ENCODE measurements around the gene NCDN.

Gene NCDN

GRCh38 chr1:35557118-35557610 is 435 bp upstream of the NCDN start, which contains the start of gene KIAA0319L:
TSS of gene KIAA0319L (minus strand) at chr1:35557403. CDS start at chr1:35554491, 2,912 bp downstream.
- no peak for TF ChIP-seq CTCF (IDR thresholded peaks at IDR 0.05; ENCODE audit: low read depth, low read length, missing control alignments)
- peak within 1 kb of the TSS; percentile 77 for H3K4me3 ChIP-seq (ENCODE audit: low read depth, low read length)
- in situ Hi-C loops (cut with HindIII; ENCODE audit: low sequenced_read_pairs) = no loop called here
- DNase-seq (ENCODE audit: low read depth) = no peak

DNA sequence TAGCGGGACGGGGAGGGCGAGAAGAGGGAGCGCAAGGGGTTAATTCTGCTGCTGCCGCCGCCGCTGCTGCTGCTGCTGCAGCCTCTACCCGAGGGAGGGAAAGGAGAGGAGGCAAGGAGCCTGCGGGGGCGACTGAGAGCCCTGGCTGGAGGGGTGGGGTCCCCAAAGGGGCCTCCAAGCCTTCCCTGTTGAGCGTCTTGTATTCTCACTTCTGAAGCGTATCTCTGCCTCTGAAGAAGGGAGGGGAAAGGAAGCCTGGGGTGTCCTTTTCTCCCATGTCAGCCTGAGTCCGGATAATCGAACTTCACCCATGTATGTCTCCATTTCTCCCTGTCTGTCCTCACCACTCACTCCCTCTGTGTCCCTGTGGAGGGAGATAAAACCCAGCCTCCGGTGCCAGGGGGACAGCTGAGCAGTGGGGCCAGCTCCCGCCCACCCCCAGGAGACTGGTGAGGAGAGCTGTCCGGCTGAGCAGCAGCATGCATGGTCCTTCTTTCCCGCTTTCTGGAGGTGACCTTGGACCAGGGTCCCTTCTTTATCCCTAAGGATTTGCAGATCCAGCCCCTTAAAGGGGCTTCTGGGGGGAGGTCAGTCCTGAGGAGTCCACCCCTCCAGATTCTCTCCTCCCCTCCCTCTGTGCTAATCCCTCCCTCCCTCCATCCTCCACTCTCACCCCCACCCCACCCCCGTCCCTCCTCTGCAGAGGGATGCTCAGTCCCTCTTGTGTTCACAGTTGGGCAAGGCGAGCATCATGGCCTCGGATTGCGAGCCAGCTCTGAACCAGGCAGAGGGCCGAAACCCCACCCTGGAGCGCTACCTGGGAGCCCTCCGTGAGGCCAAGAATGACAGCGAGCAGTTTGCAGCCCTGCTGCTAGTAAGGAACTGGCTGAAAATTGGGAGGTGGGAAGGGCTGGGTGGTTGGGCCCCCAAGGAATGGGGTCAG is 1.0 kb downstream of the NCDN start:
- TF ChIP-seq CTCF (IDR thresholded peaks at IDR 0.05; ENCODE audit: low read depth, low read length, missing control alignments) = peak; percentile 15
- in situ Hi-C loops (cut with HindIII; ENCODE audit: low sequenced_read_pairs) = no loop called here
- H3K4me3 ChIP-seq (ENCODE audit: low read depth, low read length) = peak overlapping the region; percentile 77
- no peak for DNase-seq (ENCODE audit: low read depth)

DNA sequence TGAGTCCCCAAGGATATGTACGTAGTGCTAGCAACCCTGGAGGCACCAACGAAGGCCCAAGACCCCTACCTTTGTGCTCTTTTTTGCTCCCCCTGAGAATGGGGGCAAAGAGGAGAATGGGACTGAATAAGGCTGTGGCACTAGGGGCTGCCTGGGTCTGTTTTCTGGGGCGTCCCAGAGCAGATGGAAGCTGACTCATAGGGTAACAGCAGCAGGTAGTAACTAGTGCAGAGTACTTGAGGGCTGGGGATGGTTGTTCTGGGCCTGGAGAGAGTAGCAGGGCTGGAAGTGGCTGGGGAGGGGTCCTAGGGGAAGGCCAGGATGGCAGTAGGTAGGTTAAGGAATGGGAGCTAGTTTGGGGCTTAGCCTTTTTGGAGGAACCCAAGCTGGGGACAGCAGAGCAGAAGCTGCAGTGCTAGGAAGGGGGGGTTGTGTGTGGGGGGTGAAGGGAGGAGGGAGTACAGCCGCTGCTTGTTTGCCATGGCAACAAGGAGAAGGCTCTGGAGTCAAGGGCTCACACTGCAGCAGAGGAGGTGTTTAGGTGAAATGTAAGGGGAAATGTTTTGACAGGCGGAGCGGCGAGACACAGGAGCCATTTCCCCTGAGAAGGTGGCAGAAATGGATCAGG is 1.8 kb downstream of the NCDN start:
- peak overlapping the region; percentile 77 for H3K4me3 ChIP-seq (ENCODE audit: low read depth, low read length)
- in situ Hi-C loops (cut with HindIII; ENCODE audit: low sequenced_read_pairs) = no loop called here
- no peak for DNase-seq (ENCODE audit: low read depth)
- TF ChIP-seq CTCF (IDR thresholded peaks at IDR 0.05; ENCODE audit: low read depth, low read length, missing control alignments) = no peak

DNA sequence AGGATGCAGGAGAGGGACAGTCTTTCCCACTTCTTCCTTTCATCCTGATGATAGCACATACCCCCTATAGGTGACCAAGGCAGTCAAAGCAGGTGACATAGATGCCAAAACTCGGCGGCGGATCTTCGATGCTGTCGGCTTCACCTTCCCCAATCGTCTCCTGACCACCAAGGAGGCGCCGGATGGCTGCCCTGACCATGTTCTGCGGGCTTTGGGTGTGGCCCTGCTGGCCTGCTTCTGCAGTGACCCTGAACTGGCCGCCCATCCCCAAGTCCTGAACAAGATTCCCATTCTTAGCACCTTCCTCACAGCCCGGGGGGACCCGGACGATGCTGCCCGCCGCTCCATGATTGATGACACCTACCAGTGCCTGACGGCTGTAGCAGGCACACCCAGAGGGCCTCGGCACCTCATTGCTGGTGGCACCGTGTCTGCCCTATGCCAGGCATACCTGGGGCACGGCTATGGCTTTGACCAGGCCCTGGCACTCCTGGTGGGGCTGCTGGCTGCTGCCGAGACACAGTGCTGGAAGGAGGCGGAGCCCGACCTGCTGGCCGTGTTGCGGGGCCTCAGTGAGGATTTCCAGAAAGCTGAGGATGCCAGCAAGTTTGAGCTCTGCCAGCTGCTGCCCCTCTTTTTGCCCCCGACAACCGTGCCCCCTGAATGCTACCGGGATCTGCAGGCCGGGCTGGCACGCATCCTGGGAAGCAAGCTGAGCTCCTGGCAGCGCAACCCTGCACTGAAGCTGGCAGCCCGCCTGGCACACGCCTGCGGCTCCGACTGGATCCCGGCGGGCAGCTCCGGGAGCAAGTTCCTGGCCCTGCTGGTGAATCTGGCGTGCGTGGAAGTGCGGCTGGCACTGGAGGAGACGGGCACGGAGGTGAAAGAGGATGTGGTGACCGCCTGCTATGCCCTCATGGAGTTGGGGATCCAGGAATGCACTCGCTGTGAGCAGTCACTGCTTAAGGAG is 2.9 kb downstream of the NCDN start:
- no peak for TF ChIP-seq CTCF (IDR thresholded peaks at IDR 0.05; ENCODE audit: low read depth, low read length, missing control alignments)
- in situ Hi-C loops (cut with HindIII; ENCODE audit: low sequenced_read_pairs) = no loop called here
- H3K4me3 ChIP-seq (ENCODE audit: low read depth, low read length) = peak overlapping the region; percentile 20
- DNase-seq (ENCODE audit: low read depth) = no peak

- peak overlapping the region; percentile 20 for H3K4me3 ChIP-seq (ENCODE audit: low read depth, low read length)
- no peak for DNase-seq (ENCODE audit: low read depth)
- in situ Hi-C loops (cut with HindIII; ENCODE audit: low sequenced_read_pairs) = no loop called here
These were observed 3.8 kb downstream of the NCDN start for GRCh38 chr1:35561297-35561971.

More at GRCh38 chr1:35561297-35561971, 3.8 kb downstream of the NCDN start:
- TF ChIP-seq CTCF (IDR thresholded peaks at IDR 0.05; ENCODE audit: low read depth, low read length, missing control alignments) = no peak

All from astrocyte of the cerebellum (primary cell).